ENCODE results near the gene ZNF281. TPM values are rescaled to one million over a fixed set of nuclear protein-coding genes. Genes with fewer than 3 reads are reported as not detected.

The ZNF281 gene
- total and polyA plus RNA-seq, 2 of the 4 experiments (the other 2 are of a cell fraction) = 7.0 to 37.5 TPM

DNA sequence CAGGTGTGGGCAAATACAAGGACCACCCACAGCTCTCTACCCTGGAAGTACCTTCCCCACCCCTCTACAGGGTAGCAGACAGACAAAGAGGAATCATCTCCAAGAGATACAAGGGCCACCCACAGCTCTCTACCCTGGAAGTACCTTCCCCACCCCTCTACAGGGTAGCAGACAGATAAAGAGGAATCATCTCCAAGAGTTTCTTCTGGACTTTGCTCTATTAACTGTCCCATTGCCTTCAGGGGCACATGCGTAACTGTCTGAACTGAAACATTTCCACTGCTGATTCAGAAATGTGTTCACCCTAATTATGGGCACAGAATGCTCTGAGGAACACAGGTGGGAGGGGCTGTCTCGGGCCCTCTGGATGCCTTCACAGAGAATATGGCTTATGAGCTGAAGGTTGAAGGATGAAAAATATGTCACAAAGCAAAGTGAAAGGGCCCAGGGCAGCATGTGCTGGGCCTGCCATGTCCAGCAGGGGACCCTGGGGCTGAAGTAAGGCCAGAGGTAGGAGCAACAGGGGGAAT, 43.9 kb downstream of the ZNF281 start:
- no peaks in the 10 kb centered on the region for H4K20me1 ChIP-seq (ENCODE audit: insufficient read depth, low read length)
- H4K8ac ChIP-seq (ENCODE audit: low read depth in 2 of 2, low read length in 2 of 2) = no peak overlapping the region; a peak in 1 of 4 replicates

More for the DNA sequence above, 43.9 kb downstream of the ZNF281 start:
- Histone ChIP-seq H3K56ac (ENCODE audit: extremely low read depth, insufficient read depth, low read length) (no peak overlapping the region), H2BK15ac (ENCODE audit: low read depth, low read length) (peak overlapping the region; percentile 79; the same call in 2 of the 3 replicates), H3K9me1 (ENCODE audit: insufficient read depth, low read length) (peaks cover 12% of the 10 kb centered on the region; the same call in 1 of the 2 replicates), H3K27me3 (ENCODE audit: control insufficient read depth, insufficient read depth, low read length) (no peaks in the 10 kb centered on the region), H3K4me1 (ENCODE audit: control insufficient read depth, insufficient read depth, low read length) (peaks cover 13% of the 10 kb centered on the region), H2BK20ac (ENCODE audit: low read depth, low read length) (peak overlapping the region; percentile 36; the same call in 1 of the 2 replicates), H4K5ac (ENCODE audit: low read depth, low read length) (peak overlapping the region; percentile 38; the same call in 1 of the 2 replicates), H3K79me1 (ENCODE audit: low read depth in 1 of 2, low read length in 2 of 2) (no peaks in the 10 kb centered on the region; a peak in 1 of 4 replicates), H3K4ac (ENCODE audit: low read depth, low read length) (peak overlapping the region; percentile 53), H3K4me2 (ENCODE audit: low read depth, low read length) (no peak overlapping the region), H3K18ac (ENCODE audit: low read depth, low read length) (peak overlapping the region; percentile 35; the same call in 1 of the 2 replicates), H3K4me3 (ENCODE audit: insufficient read depth, low read depth, low read length) (no peak overlapping the region), H2AK9ac (replicated peaks; ENCODE audit: low read depth, low read length, poor library complexity) (no peak overlapping the region), H4K91ac (ENCODE audit: insufficient read depth, low read depth, low read length) (no peak overlapping the region; the same call in 1 of the 2 replicates), H3K27ac (ENCODE audit: insufficient read depth, low read length) (no peak overlapping the region; the same call in 1 of the 2 replicates), H3K36me3 (ENCODE audit: control insufficient read depth, insufficient read depth, low read length) (no peaks in the 10 kb centered on the region), H2AFZ (replicated peaks; ENCODE audit: low read length, poor library complexity) (no peak overlapping the region), H3K9me3 (ENCODE audit: control insufficient read depth, insufficient read depth, low read length) (no peaks in the 10 kb centered on the region), H2AK5ac (ENCODE audit: low read depth, low read length) (peak overlapping the region; percentile 35), H3K23ac (ENCODE audit: low read depth, low read length) (no peak overlapping the region; the same call in 1 of the 2 replicates), H3K9ac (ENCODE audit: low read depth, low read length) (no peak overlapping the region), H2BK5ac (ENCODE audit: low read depth, low read length, poor library complexity, severe bottlenecking) (no peak overlapping the region), H2BK120ac (ENCODE audit: low read depth, low read length) (peak overlapping the region; percentile 67; the same call in 1 of the 2 replicates), H3K14ac (replicated peaks; ENCODE audit: low read depth, low read length) (no peak overlapping the region)
- in situ Hi-C loops (cut with MboI; ENCODE audit: low sequenced_read_pairs) (no loop called here), intact Hi-C loops (cut with micrococcal nuclease) (no loop called here), dilution Hi-C loops (cut with HindIII; ENCODE audit: low sequenced_read_pairs, unreplicated experiment) (no loop called here)
- no TSS peak for BruUV-seq (replicated peaks)
- no peak for TF ChIP-seq SMC3 (IDR thresholded peaks at IDR 0.05; ENCODE audit: low read depth, low read length)
- TF ChIP-seq RAD21 (IDR thresholded peaks at IDR 0.05; ENCODE audit: low read length) = no peak
- no peak for TF ChIP-seq CHD1 (IDR thresholded peaks at IDR 0.05; ENCODE audit: low read depth, low read length)
- no peak for TF ChIP-seq NFE2L2 (IDR thresholded peaks at IDR 0.05; ENCODE audit: low read depth, low read length)
- TF ChIP-seq RFX5 (IDR thresholded peaks at IDR 0.05; ENCODE audit: low read depth, low read length) = no peak
- TF ChIP-seq, protein P1, sequence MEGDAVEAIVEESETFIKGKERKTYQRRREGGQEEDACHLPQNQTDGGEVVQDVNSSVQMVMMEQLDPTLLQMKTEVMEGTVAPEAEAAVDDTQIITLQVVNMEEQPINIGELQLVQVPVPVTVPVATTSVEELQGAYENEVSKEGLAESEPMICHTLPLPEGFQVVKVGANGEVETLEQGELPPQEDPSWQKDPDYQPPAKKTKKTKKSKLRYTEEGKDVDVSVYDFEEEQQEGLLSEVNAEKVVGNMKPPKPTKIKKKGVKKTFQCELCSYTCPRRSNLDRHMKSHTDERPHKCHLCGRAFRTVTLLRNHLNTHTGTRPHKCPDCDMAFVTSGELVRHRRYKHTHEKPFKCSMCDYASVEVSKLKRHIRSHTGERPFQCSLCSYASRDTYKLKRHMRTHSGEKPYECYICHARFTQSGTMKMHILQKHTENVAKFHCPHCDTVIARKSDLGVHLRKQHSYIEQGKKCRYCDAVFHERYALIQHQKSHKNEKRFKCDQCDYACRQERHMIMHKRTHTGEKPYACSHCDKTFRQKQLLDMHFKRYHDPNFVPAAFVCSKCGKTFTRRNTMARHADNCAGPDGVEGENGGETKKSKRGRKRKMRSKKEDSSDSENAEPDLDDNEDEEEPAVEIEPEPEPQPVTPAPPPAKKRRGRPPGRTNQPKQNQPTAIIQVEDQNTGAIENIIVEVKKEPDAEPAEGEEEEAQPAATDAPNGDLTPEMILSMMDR (conservative IDR thresholded peaks at IDR 0.05; ENCODE audit: low read depth, low read length) = no peak
- no peak for TF ChIP-seq MAFK (IDR thresholded peaks at IDR 0.05; ENCODE audit: low read depth, low read length)
- TF ChIP-seq, protein P2, sequence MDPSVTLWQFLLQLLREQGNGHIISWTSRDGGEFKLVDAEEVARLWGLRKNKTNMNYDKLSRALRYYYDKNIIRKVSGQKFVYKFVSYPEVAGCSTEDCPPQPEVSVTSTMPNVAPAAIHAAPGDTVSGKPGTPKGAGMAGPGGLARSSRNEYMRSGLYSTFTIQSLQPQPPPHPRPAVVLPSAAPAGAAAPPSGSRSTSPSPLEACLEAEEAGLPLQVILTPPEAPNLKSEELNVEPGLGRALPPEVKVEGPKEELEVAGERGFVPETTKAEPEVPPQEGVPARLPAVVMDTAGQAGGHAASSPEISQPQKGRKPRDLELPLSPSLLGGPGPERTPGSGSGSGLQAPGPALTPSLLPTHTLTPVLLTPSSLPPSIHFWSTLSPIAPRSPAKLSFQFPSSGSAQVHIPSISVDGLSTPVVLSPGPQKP (IDR thresholded peaks at IDR 0.05; ENCODE audit: borderline replicate concordance, low read depth, low read length) = no peak
- TF ChIP-seq BHLHE40 (IDR thresholded peaks at IDR 0.05; ENCODE audit: low read depth, low read length) = no peak
- TF ChIP-seq FOS (IDR thresholded peaks at IDR 0.05; ENCODE audit: low read depth, low read length) = no peak
- no peak for TF ChIP-seq POLR2A (IDR thresholded peaks at IDR 0.05; ENCODE audit: low read depth, low read length)
- TF ChIP-seq MAZ (IDR thresholded peaks at IDR 0.05; ENCODE audit: borderline replicate concordance, low read depth, low read length) = no peak
- TF ChIP-seq MXI1 (IDR thresholded peaks at IDR 0.05; ENCODE audit: borderline replicate concordance, low read depth, low read length) = no peak
- TF ChIP-seq, protein P3, sequence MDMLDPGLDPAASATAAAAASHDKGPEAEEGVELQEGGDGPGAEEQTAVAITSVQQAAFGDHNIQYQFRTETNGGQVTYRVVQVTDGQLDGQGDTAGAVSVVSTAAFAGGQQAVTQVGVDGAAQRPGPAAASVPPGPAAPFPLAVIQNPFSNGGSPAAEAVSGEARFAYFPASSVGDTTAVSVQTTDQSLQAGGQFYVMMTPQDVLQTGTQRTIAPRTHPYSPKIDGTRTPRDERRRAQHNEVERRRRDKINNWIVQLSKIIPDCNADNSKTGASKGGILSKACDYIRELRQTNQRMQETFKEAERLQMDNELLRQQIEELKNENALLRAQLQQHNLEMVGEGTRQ (IDR thresholded peaks at IDR 0.05; ENCODE audit: low read depth, low read length) = no peak
- TF ChIP-seq CEBPB (IDR thresholded peaks at IDR 0.05; ENCODE audit: low read depth, low read length) = no peak
- TF ChIP-seq RCOR1 (IDR thresholded peaks at IDR 0.05; ENCODE audit: insufficient replicate concordance, low read length) = no peak
- ATAC-seq (ENCODE audit: low read depth) = no peak
- ChIA-PET POLR2A (ENCODE audit: unreplicated experiment) (no interaction called here), CTCF (interaction anchor here (0.5 kb wide), 1 partner anchor 26 kb away, joined by 3 read pairs; no protein-coding TSS in a partner anchor)
- DNase-seq = no peak
- WGBS, 2 experiments (ENCODE audit: extremely low coverage in 2 of 2, insufficient read length in 1 of 2) = 100% methylated on average over 1 of the region's 2 CpGs; no CpG with 5 or more reads in 1 of the 2 experiments
